ENCODE data around the gene C1orf87. TPM values are rescaled to one million over a fixed set of nuclear protein-coding genes. Genes with fewer than 3 reads are reported as not detected.

C1orf87 gene
- total RNA-seq, 1 experiment from 2014 or later, result 0.33 TPM

DNA sequence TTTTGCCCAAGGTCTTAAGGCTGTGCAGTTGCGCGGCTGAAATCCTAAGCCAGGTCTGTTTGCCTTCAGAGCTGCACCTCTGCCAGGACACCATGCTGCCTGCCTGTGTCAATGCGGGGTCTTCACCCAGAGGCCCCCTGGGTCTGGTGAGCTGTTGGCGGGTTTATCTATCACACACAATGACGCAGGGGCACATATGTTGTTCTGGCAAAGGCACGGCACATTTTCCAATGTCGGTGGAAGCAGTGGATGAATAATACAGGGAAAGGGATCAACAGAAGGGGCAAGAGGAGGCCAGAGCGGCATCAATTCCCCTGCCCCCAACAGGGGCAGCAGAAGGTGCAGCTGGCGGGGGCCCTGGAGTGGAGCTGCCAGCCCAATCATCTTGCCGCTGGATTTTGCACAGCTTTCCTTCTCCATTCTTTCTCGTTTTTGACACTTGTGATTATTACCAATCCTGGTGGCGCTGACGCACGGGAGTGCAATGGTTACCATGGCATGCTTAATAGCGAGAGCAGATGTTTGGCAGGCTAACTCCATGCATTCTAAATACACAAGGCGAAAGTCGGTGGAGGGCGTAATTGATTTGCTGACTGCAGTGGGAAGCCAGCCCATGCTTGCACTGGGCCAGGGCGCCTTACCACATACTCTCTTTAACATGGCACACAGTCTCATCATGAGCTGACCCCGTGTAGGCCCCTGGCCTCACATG lies 101.2 kb downstream of the C1orf87 start:
- no peaks in the 10 kb centered on the region for H3K9me3 ChIP-seq (ENCODE audit: control insufficient read depth, low read depth, low read length)
- no peak overlapping the region for H3T11ph ChIP-seq (ENCODE audit: low read length)
- H3K4me2 ChIP-seq (ENCODE audit: insufficient read depth, insufficient read length, low read length), result no peak overlapping the region
- no peak overlapping the region for H2AFZ ChIP-seq (ENCODE audit: low read length)
- H2BK5ac ChIP-seq (ENCODE audit: insufficient read length, low read length), result no peak overlapping the region
- H3K79me1 ChIP-seq (ENCODE audit: insufficient read depth, low read depth, low read length, poor library complexity, severe bottlenecking), result no peaks in the 10 kb centered on the region
- Mint-ChIP-seq H3K4me1 (0 out of 4 replicates have a peak, but pooled peaks cover 0 to 2% of the 10 kb centered on the region in 2 experiments), H3K36me3 (ENCODE audit: insufficient read depth in 1 of 3, low read depth in 3 of 3) (no peaks in the 10 kb centered on the region), H3K27me3 (ENCODE audit: low read depth) (peaks cover 20% of the 10 kb centered on the region), H3K27ac (no peak overlapping the region), H3K9me3 (no peaks in the 10 kb centered on the region), H3K4me3 (no peak overlapping the region)
- H3K18ac ChIP-seq (ENCODE audit: insufficient read length, low read depth, low read length), result no peak overlapping the region
- no CpG with 5 or more reads among the region's 20 CpGs for WGBS (ENCODE audit: extremely low coverage, insufficient read length, low lambda C conversion rate)
- no peak overlapping the region for H4K5ac ChIP-seq (ENCODE audit: insufficient read length, low read depth, low read length)
- H2BK15ac ChIP-seq (ENCODE audit: low read depth, low read length), result no peak overlapping the region
- TF ChIP-seq, protein P1, sequence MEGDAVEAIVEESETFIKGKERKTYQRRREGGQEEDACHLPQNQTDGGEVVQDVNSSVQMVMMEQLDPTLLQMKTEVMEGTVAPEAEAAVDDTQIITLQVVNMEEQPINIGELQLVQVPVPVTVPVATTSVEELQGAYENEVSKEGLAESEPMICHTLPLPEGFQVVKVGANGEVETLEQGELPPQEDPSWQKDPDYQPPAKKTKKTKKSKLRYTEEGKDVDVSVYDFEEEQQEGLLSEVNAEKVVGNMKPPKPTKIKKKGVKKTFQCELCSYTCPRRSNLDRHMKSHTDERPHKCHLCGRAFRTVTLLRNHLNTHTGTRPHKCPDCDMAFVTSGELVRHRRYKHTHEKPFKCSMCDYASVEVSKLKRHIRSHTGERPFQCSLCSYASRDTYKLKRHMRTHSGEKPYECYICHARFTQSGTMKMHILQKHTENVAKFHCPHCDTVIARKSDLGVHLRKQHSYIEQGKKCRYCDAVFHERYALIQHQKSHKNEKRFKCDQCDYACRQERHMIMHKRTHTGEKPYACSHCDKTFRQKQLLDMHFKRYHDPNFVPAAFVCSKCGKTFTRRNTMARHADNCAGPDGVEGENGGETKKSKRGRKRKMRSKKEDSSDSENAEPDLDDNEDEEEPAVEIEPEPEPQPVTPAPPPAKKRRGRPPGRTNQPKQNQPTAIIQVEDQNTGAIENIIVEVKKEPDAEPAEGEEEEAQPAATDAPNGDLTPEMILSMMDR (conservative IDR thresholded peaks at IDR 0.05), result no peak
- no peak overlapping the region for H3K9ac ChIP-seq (ENCODE audit: extremely low read depth, insufficient read length, low read length)
- H3K27me3 ChIP-seq (ENCODE audit: insufficient read depth, low read length), result no peaks in the 10 kb centered on the region; the same call in 1 of the 2 replicates
- H3K56ac ChIP-seq (ENCODE audit: insufficient read length, low read depth, low read length), result no peak overlapping the region
- H2AK5ac ChIP-seq (ENCODE audit: insufficient read length, low read length), result no peak overlapping the region
- H4K8ac ChIP-seq (replicated peaks; ENCODE audit: insufficient read length, low read depth, low read length), result no peak overlapping the region
- no peaks in the 10 kb centered on the region for H3K79me2 ChIP-seq (ENCODE audit: insufficient read depth, low read length)
- no peak overlapping the region for H2BK20ac ChIP-seq (ENCODE audit: low read depth, low read length, poor library complexity, severe bottlenecking)
- H3K23me2 ChIP-seq (ENCODE audit: insufficient read length, low read depth, low read length, poor library complexity, severe bottlenecking), result peaks cover 6% of the 10 kb centered on the region
- DNase-seq, result no peak
- H2BK120ac ChIP-seq (ENCODE audit: low read depth, low read length, poor library complexity, severe bottlenecking), result no peak overlapping the region
- H3K4ac ChIP-seq (ENCODE audit: low read depth, low read length), result no peak overlapping the region
- no peak overlapping the region for H3K23ac ChIP-seq (ENCODE audit: insufficient read length, low read depth, low read length)
- H4K91ac ChIP-seq (ENCODE audit: insufficient read length, low read depth, low read length), result no peak overlapping the region
- no peak overlapping the region for H3K27ac ChIP-seq (ENCODE audit: insufficient read length, low read depth, low read length)
- H3K4me1 ChIP-seq (ENCODE audit: insufficient read depth, low read length), result no peaks in the 10 kb centered on the region
- H3K14ac ChIP-seq (ENCODE audit: insufficient read depth, low read length), result no peak overlapping the region
- no peak overlapping the region for H2BK12ac ChIP-seq (ENCODE audit: insufficient read length, low read depth, low read length)
- H4K20me1 ChIP-seq (ENCODE audit: control insufficient read depth, insufficient read depth, insufficient read length), result no peaks in the 10 kb centered on the region
